Measurements from ENCODE around the gene ERCC3.
"Not testable (repeated sequence)": the region's sequence is repeated elsewhere in the genome, so short reads cannot be mapped to it uniquely, and the experiment has no call there.

ERCC3 gene

DNA sequence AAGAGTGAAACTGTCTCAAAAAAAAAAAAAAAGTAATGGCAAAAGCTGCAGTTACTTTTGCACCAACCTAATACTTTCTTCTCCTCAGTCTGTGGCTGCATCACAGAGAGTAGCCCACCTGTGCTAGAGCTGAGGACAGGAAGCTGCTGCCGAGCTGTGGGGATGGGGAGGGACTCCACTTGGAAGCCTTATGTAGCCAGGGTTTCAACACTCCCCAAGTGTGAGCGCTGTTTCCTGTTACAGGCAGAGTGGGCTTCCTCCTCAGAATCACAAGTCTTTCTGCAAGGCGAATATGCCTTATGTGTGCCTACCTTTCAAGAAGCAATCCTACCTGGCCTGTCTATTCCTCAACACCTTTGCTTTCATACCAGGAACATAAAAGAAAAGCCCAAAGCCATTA is 37.6 kb downstream of the ERCC3 start:
- no peak for TF ChIP-seq CTCF (IDR thresholded peaks at IDR 0.05; ENCODE audit: poor library complexity, severe bottlenecking)
- Histone ChIP-seq H3K4me3 (ENCODE audit: severe bottlenecking) (no peak overlapping the region), H3K9me3 (ENCODE audit: severe bottlenecking) (no peaks in the 10 kb centered on the region), H3K27me3 (ENCODE audit: insufficient read depth, poor library complexity, severe bottlenecking) (no peaks in the 10 kb centered on the region), H3K36me3 (ENCODE audit: low read depth) (peaks cover 35% of the 10 kb centered on the region), H3K27ac (ENCODE audit: poor library complexity, severe bottlenecking) (no peak overlapping the region), H3K4me1 (ENCODE audit: insufficient read depth, poor library complexity, severe bottlenecking) (peaks cover 8% of the 10 kb centered on the region)
- ATAC-seq (ENCODE audit: low read depth) (no peak), DNase-seq (ENCODE audit: low spot score) (no peak)

DNA sequence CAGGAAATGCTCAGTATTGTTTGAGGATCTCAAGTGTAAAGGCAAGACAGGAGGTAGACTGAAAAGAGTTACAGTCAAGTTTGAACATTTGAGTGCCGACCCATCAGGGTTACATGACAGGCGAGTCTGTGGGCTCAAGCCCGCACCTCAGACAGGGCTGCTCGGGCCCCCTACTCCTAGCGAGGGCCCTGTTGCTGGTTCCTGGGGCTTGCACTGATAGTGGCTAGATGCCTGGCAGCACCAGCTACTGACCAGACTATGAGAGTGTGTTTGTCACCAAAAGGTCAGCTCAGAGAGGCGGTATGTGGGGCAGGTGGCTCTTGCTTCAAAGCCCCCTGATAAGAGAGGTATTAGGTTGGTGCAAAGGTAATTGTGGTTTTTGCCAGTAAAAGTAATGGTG is 38.2 kb downstream of the ERCC3 start:
- Histone ChIP-seq H3K27me3 (ENCODE audit: insufficient read depth, poor library complexity, severe bottlenecking) (no peaks in the 10 kb centered on the region), H3K9me3 (ENCODE audit: severe bottlenecking) (no peaks in the 10 kb centered on the region), H3K36me3 (ENCODE audit: low read depth) (peaks cover 29% of the 10 kb centered on the region), H3K27ac (ENCODE audit: poor library complexity, severe bottlenecking) (no peak overlapping the region), H3K4me1 (ENCODE audit: insufficient read depth, poor library complexity, severe bottlenecking) (peaks cover 8% of the 10 kb centered on the region), H3K4me3 (ENCODE audit: severe bottlenecking) (no peak overlapping the region)
- DNase-seq (ENCODE audit: low spot score), result no peak
- no peak for ATAC-seq (ENCODE audit: low read depth)
- no peak for TF ChIP-seq CTCF (IDR thresholded peaks at IDR 0.05; ENCODE audit: poor library complexity, severe bottlenecking)

DNA sequence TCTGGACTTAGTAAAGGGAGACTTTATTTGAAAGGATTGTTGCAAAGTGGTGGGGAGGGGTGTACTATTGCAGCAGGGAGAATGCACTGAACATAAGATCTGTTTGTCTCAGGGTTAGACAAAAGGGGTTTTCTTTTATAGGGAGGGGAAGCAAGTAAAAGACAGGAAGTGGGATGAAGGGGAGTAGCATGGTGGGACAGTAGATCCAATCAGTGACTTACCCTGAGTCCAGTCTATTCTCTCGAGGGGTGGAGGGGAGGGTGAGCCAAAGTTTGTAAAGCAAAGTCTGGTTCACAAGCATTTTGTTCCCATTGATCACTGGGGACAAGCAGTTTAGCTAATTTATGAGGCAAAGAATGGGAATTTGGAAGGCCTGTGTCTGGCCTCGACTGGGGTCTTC is 38.8 kb downstream of the ERCC3 start:
- Histone ChIP-seq H3K27ac (ENCODE audit: poor library complexity, severe bottlenecking) (no peak overlapping the region), H3K4me1 (ENCODE audit: insufficient read depth, poor library complexity, severe bottlenecking) (peaks cover 8% of the 10 kb centered on the region), H3K36me3 (ENCODE audit: low read depth) (peaks cover 24% of the 10 kb centered on the region), H3K4me3 (ENCODE audit: severe bottlenecking) (no peak overlapping the region), H3K27me3 (ENCODE audit: insufficient read depth, poor library complexity, severe bottlenecking) (no peaks in the 10 kb centered on the region), H3K9me3 (ENCODE audit: severe bottlenecking) (no peaks in the 10 kb centered on the region)
- ATAC-seq (ENCODE audit: low read depth) (no peak), DNase-seq (ENCODE audit: low spot score) (no peak)
- no peak for TF ChIP-seq CTCF (IDR thresholded peaks at IDR 0.05; ENCODE audit: poor library complexity, severe bottlenecking)

- ATAC-seq (ENCODE audit: low read depth) (no peak; the same call in 2 of the 3 replicates), DNase-seq (ENCODE audit: low spot score) (no peak)
- no peaks in the 10 kb centered on the region for H3K9me3 ChIP-seq (ENCODE audit: severe bottlenecking)
- peaks cover 8% of the 10 kb centered on the region for H3K4me1 ChIP-seq (ENCODE audit: insufficient read depth, poor library complexity, severe bottlenecking)
- H3K27me3 ChIP-seq (ENCODE audit: insufficient read depth, poor library complexity, severe bottlenecking), result no peaks in the 10 kb centered on the region
- H3K36me3 ChIP-seq (ENCODE audit: low read depth), result peaks cover 21% of the 10 kb centered on the region
- TF ChIP-seq CTCF (IDR thresholded peaks at IDR 0.05; ENCODE audit: poor library complexity, severe bottlenecking), result no peak
- H3K4me3 ChIP-seq (ENCODE audit: severe bottlenecking), result no peak overlapping the region
- H3K27ac ChIP-seq (ENCODE audit: poor library complexity, severe bottlenecking), result no peak overlapping the region
Observed at GRCh38 chr2:127254386-127254981, 39.5 kb downstream of the ERCC3 start.

DNA sequence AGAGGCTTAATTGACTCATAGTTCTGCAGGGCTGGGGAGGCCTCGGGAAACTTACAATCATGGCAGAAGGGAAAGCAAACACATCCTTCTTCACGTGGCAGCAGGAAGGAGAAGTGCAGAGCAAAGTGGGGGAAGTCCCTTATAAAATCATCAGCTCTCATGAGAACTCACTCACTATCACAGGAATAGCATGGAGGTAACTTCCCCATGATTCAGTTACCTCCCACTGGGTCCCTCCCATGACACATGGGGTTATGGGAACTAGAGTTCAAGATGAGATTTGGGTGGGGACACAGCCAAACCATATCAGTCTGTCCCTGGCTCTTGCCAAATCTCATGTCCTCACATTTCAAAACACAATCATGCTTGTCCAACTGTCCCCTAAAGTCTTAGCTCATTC is 52.8 kb downstream of the ERCC3 start:
- not testable (repeated sequence) for ATAC-seq (ENCODE audit: low read depth); H3K4me1 ChIP-seq (ENCODE audit: insufficient read depth, poor library complexity, severe bottlenecking); H3K36me3 ChIP-seq (ENCODE audit: low read depth); H3K9me3 ChIP-seq (ENCODE audit: severe bottlenecking); H3K27ac ChIP-seq (ENCODE audit: poor library complexity, severe bottlenecking); H3K4me3 ChIP-seq (ENCODE audit: severe bottlenecking); DNase-seq (ENCODE audit: low spot score); H3K27me3 ChIP-seq (ENCODE audit: insufficient read depth, poor library complexity, severe bottlenecking)

Measured in RWPE2 (cell line).